ENCODE data around the gene ASCC1. TPM values are rescaled to one million over a fixed set of nuclear protein-coding genes. Genes with fewer than 3 reads are reported as not detected.

Gene ASCC1
- total and polyA plus RNA-seq, 5 donors from 2014 or later = 20.5 to 28.8 (median 26.0) TPM

DNA sequence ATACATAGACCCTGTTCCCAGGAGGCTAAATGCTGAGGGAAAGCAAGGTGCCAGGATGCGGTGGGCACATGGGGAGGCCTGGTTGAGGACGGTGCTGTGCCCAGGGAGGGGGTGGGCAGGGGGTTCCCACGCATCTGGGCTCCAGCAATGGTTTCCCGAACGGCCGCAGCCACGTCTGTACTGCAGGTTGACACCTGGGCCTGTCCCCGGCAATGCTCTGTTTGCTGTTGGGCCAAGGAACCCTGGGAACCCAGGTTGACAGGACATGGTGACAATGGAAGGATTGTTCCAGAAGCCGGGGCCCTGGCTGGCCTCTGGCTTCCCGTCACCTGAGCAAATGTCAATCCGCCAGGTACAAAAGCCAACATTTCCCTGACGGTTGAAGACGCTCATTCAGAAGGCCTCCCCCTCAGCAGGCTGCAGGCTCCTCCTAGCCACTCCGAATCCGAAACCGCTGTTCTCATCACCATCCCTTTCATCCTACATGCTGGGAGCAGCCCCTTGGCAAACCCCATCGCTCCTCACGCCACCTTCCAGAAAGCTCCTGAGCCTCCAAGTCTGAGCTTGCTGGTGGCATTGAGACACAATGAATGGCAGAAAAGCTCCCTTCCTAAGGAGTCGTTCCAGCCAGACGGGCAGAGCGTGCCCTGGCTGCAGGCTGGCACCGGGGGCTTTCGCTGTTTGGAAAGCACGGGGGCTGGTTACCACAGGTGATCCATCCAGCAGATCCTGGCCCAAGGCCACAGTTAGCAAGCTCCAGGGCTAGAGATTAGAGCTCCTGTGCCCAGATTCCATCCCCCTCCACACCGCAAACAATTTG, 158.9 kb downstream of the ASCC1 start:
- Histone ChIP-seq H3K27me3 (ENCODE audit: control insufficient read depth, insufficient read depth, low read length) (no peaks in the 10 kb centered on the region), H3K4me1 (ENCODE audit: control insufficient read depth, insufficient read depth, low read length, poor library complexity, severe bottlenecking) (no peaks in the 10 kb centered on the region), H3K27ac (ENCODE audit: insufficient read depth, low read length, poor library complexity, severe bottlenecking) (no peak overlapping the region), H3K36me3 (ENCODE audit: control insufficient read depth, insufficient read depth, low read length) (peaks cover 1% of the 10 kb centered on the region), H3K4me3 (ENCODE audit: low read depth, low read length) (no peak overlapping the region), H3K9me3 (ENCODE audit: control insufficient read depth in 2 of 2, low read length in 2 of 2) (no peaks in the 10 kb centered on the region)
- Mint-ChIP-seq H3K9me3 (peaks cover 0 to 1% (median 0%) of the 10 kb centered on the region in 7 donors), H3K27me3 (peaks cover 12% of the 10 kb centered on the region), H3K27ac (peak overlapping the region in 1 of 3 donors; percentile 45), H3K4me3 (peak overlapping the region in 2 of 4 donors; percentile 16 to 68), H3K36me3 (no peaks in the 10 kb centered on the region), H3K4me1 (peaks cover 8 to 41% (median 25%) of the 10 kb centered on the region in 4 donors)
- ATAC-seq (ENCODE audit: low read depth in 2 of 2) = no peak
- DNase-seq = no peak

DNA sequence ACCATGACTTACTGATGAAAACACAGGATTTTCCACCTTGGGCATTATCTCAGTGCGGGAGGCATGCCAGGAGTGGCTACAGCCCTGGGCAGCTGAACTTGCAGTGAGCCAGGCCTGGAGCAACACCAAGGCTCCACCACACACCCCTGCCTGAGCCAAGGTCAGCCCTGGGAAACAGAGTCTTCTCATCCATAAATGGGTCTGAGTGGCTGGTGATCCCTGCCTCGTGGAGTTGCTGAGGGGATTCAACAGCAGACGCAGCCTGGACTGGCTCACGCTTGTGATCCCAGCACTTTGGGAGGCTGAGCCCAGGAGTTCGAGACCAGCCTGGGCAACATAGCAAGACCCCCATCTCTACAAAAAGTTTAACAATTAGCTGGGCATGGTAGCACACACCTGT, 160.0 kb downstream of the ASCC1 start:
- Mint-ChIP-seq H3K9me3 (peaks cover 0 to 1% (median 0%) of the 10 kb centered on the region in 7 donors), H3K4me1 (peaks cover 8 to 37% (median 21%) of the 10 kb centered on the region in 4 donors), H3K27me3 (peaks cover 12% of the 10 kb centered on the region), H3K27ac (no peak overlapping the region), H3K4me3 (no peak overlapping the region), H3K36me3 (no peaks in the 10 kb centered on the region)
- Histone ChIP-seq H3K27ac (ENCODE audit: insufficient read depth, low read length, poor library complexity, severe bottlenecking) (no peak overlapping the region), H3K27me3 (ENCODE audit: control insufficient read depth, insufficient read depth, low read length) (no peaks in the 10 kb centered on the region), H3K4me1 (ENCODE audit: control insufficient read depth, insufficient read depth, low read length, poor library complexity, severe bottlenecking) (no peaks in the 10 kb centered on the region), H3K9me3 (ENCODE audit: control insufficient read depth in 2 of 2, low read length in 2 of 2) (no peaks in the 10 kb centered on the region), H3K4me3 (ENCODE audit: low read depth, low read length) (no peak overlapping the region), H3K36me3 (ENCODE audit: control insufficient read depth, insufficient read depth, low read length) (no peaks in the 10 kb centered on the region)
- no peak for ATAC-seq (ENCODE audit: low read depth in 2 of 2)
- no peak for DNase-seq

DNA sequence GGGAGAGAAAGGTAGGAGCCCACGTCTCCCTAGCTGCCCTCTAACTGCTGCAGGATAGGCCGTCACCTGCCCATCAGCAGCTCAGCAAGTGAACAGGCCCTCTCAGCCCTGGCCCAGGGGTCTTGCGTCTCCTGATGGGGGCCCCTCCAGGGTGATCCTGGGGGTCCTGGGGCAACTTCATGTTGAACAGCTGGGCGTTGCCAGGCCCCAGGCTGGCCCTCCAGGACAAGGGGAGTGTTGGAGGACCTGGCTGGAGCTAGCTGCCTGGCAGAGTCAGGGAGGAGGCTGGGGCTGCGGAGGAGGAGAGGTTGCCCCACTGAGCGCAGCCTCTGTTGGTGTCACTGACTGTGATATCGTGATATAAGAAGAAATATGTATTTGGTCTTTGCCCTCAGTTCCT, 162.4 kb downstream of the ASCC1 start:
- Mint-ChIP-seq H3K4me1 (peaks cover 7 to 16% (median 9%) of the 10 kb centered on the region in 4 donors), H3K27ac (no peak overlapping the region), H3K27me3 (peaks cover 9% of the 10 kb centered on the region), H3K9me3 (no peaks in the 10 kb centered on the region), H3K36me3 (no peaks in the 10 kb centered on the region), H3K4me3 (peak overlapping the region in 1 of 4 donors; percentile 63)
- no peak overlapping the region for H3K27ac ChIP-seq (ENCODE audit: insufficient read depth, low read length, poor library complexity, severe bottlenecking)
- DNase-seq = no peak
- no peaks in the 10 kb centered on the region for H3K9me3 ChIP-seq (ENCODE audit: control insufficient read depth in 2 of 2, low read length in 2 of 2)
- no peaks in the 10 kb centered on the region for H3K27me3 ChIP-seq (ENCODE audit: control insufficient read depth, insufficient read depth, low read length)
- H3K4me1 ChIP-seq (ENCODE audit: control insufficient read depth, insufficient read depth, low read length, poor library complexity, severe bottlenecking) = no peaks in the 10 kb centered on the region
- no peak overlapping the region for H3K4me3 ChIP-seq (ENCODE audit: low read depth, low read length)
- no peaks in the 10 kb centered on the region for H3K36me3 ChIP-seq (ENCODE audit: control insufficient read depth, insufficient read depth, low read length)
- ATAC-seq (ENCODE audit: low read depth in 2 of 2) = no peak

DNA sequence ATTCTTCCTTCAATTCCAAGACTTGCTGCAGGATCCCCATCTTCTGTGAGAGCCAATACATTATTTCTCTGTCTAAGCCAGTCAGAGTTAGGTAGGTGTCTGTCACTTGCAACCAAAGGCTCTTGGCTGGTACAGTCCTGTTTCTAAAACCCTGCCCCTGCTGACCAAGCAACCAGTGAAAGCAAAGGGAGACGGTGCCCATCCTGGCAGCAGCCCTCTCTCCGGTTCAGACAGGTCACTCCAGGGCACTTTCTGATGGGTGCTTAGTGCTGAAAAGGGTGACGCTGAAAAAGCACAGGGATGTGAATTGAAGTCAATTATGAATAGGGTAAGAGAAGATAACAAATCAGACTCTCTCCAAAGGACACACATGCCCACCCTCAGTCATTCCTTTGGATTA, 165.2 kb downstream of the ASCC1 start:
- no peak overlapping the region for H3K4me3 ChIP-seq (ENCODE audit: low read depth, low read length)
- no peaks in the 10 kb centered on the region for H3K4me1 ChIP-seq (ENCODE audit: control insufficient read depth, insufficient read depth, low read length, poor library complexity, severe bottlenecking)
- Mint-ChIP-seq H3K4me3 (no peak overlapping the region), H3K27ac (no peak overlapping the region), H3K36me3 (no peaks in the 10 kb centered on the region), H3K27me3 (peaks cover 12% of the 10 kb centered on the region), H3K9me3 (no peaks in the 10 kb centered on the region), H3K4me1 (peaks cover 7 to 12% (median 8%) of the 10 kb centered on the region in 4 donors)
- ATAC-seq (ENCODE audit: low read depth in 2 of 2) = no peak
- H3K36me3 ChIP-seq (ENCODE audit: control insufficient read depth, insufficient read depth, low read length) = no peaks in the 10 kb centered on the region
- no peaks in the 10 kb centered on the region for H3K27me3 ChIP-seq (ENCODE audit: control insufficient read depth, insufficient read depth, low read length)
- no peak for DNase-seq
- no peaks in the 10 kb centered on the region for H3K9me3 ChIP-seq (ENCODE audit: control insufficient read depth in 2 of 2, low read length in 2 of 2)
- no peak overlapping the region for H3K27ac ChIP-seq (ENCODE audit: insufficient read depth, low read length, poor library complexity, severe bottlenecking)

DNA sequence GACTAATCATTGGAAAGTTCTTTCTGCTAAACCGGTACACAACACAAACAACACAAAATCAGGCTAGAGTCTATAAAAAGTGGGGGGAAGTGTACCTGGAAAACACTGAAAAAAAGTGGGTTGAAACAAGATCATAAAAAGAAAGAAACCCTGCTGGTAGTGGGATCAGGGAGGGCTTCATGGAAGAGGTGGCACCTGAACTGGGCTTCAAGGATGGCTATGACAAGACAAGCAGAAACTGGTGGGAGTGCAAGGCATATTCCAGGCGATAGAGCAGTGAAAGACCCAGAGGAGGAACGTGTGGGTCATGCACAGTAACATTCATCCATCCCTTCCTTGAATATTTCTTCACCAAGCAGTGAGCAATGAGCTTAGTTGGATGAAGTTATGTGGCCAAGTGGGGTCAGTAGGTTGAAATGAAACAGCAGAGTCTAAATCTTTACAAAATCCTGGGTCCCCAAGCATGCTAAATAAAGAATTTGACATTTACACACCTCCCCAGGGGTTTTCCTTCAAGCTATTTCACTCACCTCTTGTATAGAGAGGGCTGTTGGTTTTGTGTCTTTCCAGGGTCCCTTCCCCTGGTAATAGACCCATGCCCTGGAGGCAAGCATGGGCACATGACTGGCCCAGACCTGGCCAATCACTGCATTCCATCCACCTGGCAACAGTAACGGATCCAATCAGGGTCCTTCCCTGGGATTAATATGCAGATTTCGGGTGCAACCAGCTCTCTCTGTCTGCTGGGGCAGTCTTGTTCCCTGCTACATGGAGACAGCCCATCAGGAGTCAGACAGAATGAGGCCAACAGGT, 165.9 kb downstream of the ASCC1 start:
- H3K27me3 ChIP-seq (ENCODE audit: control insufficient read depth, insufficient read depth, low read length) = no peaks in the 10 kb centered on the region
- H3K9me3 ChIP-seq (ENCODE audit: control insufficient read depth in 2 of 2, low read length in 2 of 2) = no peaks in the 10 kb centered on the region
- H3K27me3 Mint-ChIP-seq = peaks cover 12% of the 10 kb centered on the region
- no peak overlapping the region for H3K27ac ChIP-seq (ENCODE audit: insufficient read depth, low read length, poor library complexity, severe bottlenecking)
- no peaks in the 10 kb centered on the region for H3K36me3 ChIP-seq (ENCODE audit: control insufficient read depth, insufficient read depth, low read length)
- H3K4me3 Mint-ChIP-seq = no peak overlapping the region
- no peak overlapping the region for H3K27ac Mint-ChIP-seq
- H3K4me3 ChIP-seq (ENCODE audit: low read depth, low read length) = no peak overlapping the region
- ATAC-seq (ENCODE audit: low read depth in 2 of 2) (no peak), DNase-seq (no peak)
- H3K4me1 Mint-ChIP-seq = peaks cover 7 to 12% (median 8%) of the 10 kb centered on the region in 4 donors
- no peaks in the 10 kb centered on the region for H3K9me3 Mint-ChIP-seq
- no peaks in the 10 kb centered on the region for H3K36me3 Mint-ChIP-seq
- H3K4me1 ChIP-seq (ENCODE audit: control insufficient read depth, insufficient read depth, low read length, poor library complexity, severe bottlenecking) = no peaks in the 10 kb centered on the region

DNA sequence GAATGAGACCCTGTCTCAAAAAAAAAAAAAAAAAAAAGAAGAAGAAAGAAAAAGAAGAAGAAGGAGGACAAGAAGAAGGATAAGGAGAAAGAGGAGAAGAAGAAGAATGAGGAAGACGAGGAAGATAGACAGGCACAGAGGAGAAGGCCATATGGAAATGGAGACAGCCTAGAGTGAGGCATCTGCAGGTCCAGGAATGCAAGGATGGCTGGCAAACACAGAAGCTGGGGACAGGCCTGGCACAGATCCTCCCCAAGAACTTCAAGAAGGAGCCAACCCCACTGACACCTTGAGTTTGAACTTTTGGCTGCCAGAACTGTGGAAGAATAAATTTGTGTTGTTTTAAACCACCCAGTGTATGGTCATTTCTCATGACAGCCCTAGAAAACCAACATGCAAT, 166.6 kb downstream of the ASCC1 start:
- Mint-ChIP-seq H3K4me3 (no peak overlapping the region), H3K9me3 (no peaks in the 10 kb centered on the region), H3K27ac (no peak overlapping the region), H3K27me3 (peaks cover 12% of the 10 kb centered on the region), H3K4me1 (peaks cover 6 to 8% (median 7%) of the 10 kb centered on the region in 4 donors), H3K36me3 (no peaks in the 10 kb centered on the region)
- H3K27ac ChIP-seq (ENCODE audit: insufficient read depth, low read length, poor library complexity, severe bottlenecking) = no peak overlapping the region
- H3K27me3 ChIP-seq (ENCODE audit: control insufficient read depth, insufficient read depth, low read length) = no peaks in the 10 kb centered on the region
- no peak overlapping the region for H3K4me3 ChIP-seq (ENCODE audit: low read depth, low read length)
- H3K36me3 ChIP-seq (ENCODE audit: control insufficient read depth, insufficient read depth, low read length) = no peaks in the 10 kb centered on the region
- ATAC-seq (ENCODE audit: low read depth in 2 of 2) (no peak), DNase-seq (no peak)
- no peaks in the 10 kb centered on the region for H3K4me1 ChIP-seq (ENCODE audit: control insufficient read depth, insufficient read depth, low read length, poor library complexity, severe bottlenecking)
- H3K9me3 ChIP-seq (ENCODE audit: control insufficient read depth in 2 of 2, low read length in 2 of 2) = no peaks in the 10 kb centered on the region

DNA sequence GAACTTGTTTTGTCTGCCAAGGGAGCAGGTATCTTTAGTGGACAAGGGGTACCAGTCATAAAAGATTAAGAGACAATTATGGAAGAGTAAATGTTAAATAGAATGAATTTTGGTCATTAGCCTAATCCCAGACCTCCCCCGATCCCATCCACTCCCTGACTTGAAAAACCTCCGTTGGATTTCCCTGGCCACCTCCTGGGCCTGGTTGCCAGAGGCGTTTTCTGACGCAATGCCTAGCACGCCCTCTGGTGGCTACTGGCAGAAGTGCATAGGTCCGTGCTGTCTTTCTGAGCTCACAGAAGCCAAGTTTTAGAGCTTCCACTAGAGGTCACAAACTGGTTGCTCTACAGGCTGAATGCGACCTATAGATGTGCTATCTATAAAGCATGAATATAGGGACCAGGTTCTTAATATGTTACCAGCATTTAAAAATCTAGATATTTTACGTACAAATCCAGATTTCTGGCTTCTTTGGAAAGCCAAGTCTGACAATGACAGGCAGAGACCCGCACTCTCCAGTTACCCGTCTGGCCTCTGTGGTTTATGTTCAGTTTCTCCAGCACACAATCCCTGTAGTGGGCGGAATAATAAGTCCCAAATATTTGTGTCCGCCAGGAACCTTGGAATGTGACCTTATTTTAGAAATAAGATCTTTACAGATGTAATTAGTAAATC, 167.5 kb downstream of the ASCC1 start:
- Histone ChIP-seq H3K27ac (ENCODE audit: insufficient read depth, low read length, poor library complexity, severe bottlenecking) (no peak overlapping the region), H3K36me3 (ENCODE audit: control insufficient read depth, insufficient read depth, low read length) (no peaks in the 10 kb centered on the region), H3K27me3 (ENCODE audit: control insufficient read depth, insufficient read depth, low read length) (no peaks in the 10 kb centered on the region), H3K4me3 (ENCODE audit: low read depth, low read length) (no peak overlapping the region), H3K9me3 (ENCODE audit: control insufficient read depth in 2 of 2, low read length in 2 of 2) (no peaks in the 10 kb centered on the region), H3K4me1 (ENCODE audit: control insufficient read depth, insufficient read depth, low read length, poor library complexity, severe bottlenecking) (no peaks in the 10 kb centered on the region)
- ATAC-seq (ENCODE audit: low read depth in 2 of 2) (peak; percentile 97 to 99), DNase-seq (peak; percentile 75 to 91 (median 85))
- H3K4me1 Mint-ChIP-seq = peaks cover 6 to 8% (median 7%) of the 10 kb centered on the region in 4 donors
- no peaks in the 10 kb centered on the region for H3K36me3 Mint-ChIP-seq
- H3K9me3 Mint-ChIP-seq = no peaks in the 10 kb centered on the region
- no peak overlapping the region for H3K4me3 Mint-ChIP-seq
- peaks cover 12% of the 10 kb centered on the region for H3K27me3 Mint-ChIP-seq
- H3K27ac Mint-ChIP-seq = peak overlapping the region in 2 of 3 donors; percentile 18 to 59
